Measurements from ENCODE around the gene ANKRD11. TPM values are rescaled to one million over a fixed set of nuclear protein-coding genes. Genes with fewer than 3 reads are reported as not detected.

The ANKRD11 gene
- total RNA-seq, 1 donor from 2014 or later, result 164 TPM

DNA sequence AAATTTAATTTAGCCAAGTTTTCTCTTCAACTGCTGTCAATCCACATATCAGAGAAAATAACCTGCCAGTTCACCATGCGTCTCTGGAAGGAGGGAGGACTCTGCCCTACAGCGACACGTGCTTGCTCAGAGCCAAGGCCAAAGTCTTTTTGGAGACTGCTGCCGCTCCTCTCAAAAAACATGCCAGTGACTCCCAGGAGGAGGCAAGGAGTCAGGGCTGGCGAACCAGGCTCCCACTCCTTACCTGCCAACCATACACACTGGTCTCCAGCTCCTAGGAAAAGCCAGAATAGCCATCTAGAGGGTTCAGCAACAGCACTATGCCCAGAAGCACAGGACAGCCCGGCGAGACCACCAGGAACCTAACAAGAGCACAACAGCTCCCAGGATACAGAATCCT lies 73.0 kb downstream of the ANKRD11 start:
- DNase-seq (ENCODE audit: low read depth, low spot score), result no peak
- Mint-ChIP-seq H3K4me1 (peaks cover 49% of the 10 kb centered on the region), H3K27me3 (ENCODE audit: low read depth) (no peaks in the 10 kb centered on the region), H3K27ac (ENCODE audit: unreplicated experiment) (no peak overlapping the region), H3K4me3 (no peak overlapping the region), H3K9me3 (no peaks in the 10 kb centered on the region), H3K36me3 (ENCODE audit: low read depth) (no peaks in the 10 kb centered on the region)
- TF ChIP-seq, protein P1, sequence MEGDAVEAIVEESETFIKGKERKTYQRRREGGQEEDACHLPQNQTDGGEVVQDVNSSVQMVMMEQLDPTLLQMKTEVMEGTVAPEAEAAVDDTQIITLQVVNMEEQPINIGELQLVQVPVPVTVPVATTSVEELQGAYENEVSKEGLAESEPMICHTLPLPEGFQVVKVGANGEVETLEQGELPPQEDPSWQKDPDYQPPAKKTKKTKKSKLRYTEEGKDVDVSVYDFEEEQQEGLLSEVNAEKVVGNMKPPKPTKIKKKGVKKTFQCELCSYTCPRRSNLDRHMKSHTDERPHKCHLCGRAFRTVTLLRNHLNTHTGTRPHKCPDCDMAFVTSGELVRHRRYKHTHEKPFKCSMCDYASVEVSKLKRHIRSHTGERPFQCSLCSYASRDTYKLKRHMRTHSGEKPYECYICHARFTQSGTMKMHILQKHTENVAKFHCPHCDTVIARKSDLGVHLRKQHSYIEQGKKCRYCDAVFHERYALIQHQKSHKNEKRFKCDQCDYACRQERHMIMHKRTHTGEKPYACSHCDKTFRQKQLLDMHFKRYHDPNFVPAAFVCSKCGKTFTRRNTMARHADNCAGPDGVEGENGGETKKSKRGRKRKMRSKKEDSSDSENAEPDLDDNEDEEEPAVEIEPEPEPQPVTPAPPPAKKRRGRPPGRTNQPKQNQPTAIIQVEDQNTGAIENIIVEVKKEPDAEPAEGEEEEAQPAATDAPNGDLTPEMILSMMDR (conservative IDR thresholded peaks at IDR 0.05), result no peak

DNA sequence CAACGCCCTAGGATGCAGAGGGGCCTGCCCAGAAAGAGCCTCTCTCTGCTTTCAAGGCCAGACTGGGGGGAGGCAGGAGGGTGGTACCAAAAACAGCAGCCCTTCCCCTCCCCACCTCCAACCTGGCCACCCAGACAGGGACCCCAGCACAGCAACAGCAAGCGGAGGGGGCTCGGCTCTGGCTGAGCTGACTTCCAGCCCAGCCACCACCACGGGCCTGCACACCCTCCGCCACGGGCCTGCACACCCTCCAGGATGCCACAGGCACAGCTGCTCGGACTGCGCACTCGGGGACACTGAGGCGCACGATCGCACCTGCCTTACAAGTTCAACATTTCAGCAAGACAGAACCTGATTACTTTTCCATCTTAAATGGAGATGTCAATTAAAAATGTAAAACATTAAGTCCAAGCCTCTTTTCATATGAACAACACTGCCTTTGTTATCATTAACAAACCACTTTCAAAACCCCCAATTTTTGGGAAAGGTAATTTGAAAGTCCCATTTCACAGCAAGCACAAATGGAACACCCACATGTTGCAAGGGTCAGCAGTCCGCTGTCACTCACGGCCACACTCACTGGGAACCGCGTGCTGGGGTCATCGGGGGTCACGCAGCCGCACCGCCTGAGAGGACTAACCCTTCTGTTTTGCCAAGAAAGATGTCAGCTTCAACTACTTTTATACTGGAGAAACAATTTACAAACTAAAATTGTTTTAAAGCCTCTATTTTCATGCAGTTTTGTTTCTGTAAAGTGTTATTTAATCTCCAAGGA lies 76.4 kb downstream of the ANKRD11 start:
- Mint-ChIP-seq H3K27ac (ENCODE audit: unreplicated experiment) (no peak overlapping the region), H3K36me3 (ENCODE audit: low read depth) (no peaks in the 10 kb centered on the region), H3K27me3 (ENCODE audit: low read depth) (no peaks in the 10 kb centered on the region), H3K9me3 (no peaks in the 10 kb centered on the region), H3K4me3 (peak overlapping the region; percentile 72), H3K4me1 (peaks cover 69% of the 10 kb centered on the region)
- DNase-seq (ENCODE audit: low read depth, low spot score), result peak; percentile 28
- TF ChIP-seq, protein P1 (conservative IDR thresholded peaks at IDR 0.05), result no peak

DNA sequence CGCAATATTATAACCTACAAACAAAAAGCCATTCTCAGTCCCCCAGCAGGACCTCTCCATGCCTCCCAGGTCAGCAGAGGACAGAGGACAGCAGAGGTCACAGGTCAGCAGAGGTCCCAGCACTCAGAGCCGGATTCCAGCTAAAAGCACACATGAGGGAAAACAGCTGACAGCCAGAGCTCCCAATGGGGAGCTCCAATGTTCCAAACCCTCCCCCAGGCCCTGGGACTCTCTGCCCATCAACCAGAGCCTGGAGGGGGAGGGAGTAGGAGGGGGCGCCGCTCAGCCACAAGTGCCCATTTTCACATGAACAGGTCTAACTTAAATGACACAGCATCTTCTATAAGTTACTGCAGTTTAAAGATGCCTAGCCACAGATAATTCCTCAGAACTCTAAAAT lies 77.5 kb downstream of the ANKRD11 start:
- H3K4me3 Mint-ChIP-seq, result peak overlapping the region; percentile 68
- H3K27me3 Mint-ChIP-seq (ENCODE audit: low read depth), result no peaks in the 10 kb centered on the region
- no peaks in the 10 kb centered on the region for H3K9me3 Mint-ChIP-seq
- peak; percentile 26 for DNase-seq (ENCODE audit: low read depth, low spot score)
- H3K36me3 Mint-ChIP-seq (ENCODE audit: low read depth), result no peaks in the 10 kb centered on the region
- TF ChIP-seq, protein P1 (conservative IDR thresholded peaks at IDR 0.05), result no peak
- no peak overlapping the region for H3K27ac Mint-ChIP-seq (ENCODE audit: unreplicated experiment)
- H3K4me1 Mint-ChIP-seq, result peaks cover 77% of the 10 kb centered on the region

DNA sequence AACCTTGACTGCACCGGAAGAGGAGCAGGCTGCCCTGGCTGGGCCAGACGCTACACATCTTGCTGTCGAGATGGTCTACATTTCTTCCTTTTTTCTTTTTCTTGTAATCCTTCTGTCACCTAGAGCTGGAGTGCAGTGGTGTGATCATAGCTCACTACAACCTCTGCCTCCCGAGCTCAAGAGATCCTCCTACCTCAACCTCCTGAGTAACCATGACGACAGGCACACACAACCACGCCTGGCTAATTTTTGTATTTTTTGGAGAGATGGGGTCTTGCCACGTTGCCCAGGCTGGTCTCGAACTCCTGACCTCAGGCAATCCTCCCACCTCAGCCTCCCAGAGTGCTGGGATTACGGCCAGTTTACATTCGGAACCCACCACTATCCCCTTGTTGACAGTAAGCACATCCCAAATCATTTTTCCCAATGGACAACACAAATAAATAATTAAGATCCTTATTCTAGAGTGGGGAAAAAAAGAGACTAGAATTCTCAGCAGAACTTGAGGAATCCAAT lies 79.0 kb downstream of the ANKRD11 start:
- DNase-seq (ENCODE audit: low read depth, low spot score), result no peak
- Mint-ChIP-seq H3K27me3 (ENCODE audit: low read depth) (no peaks in the 10 kb centered on the region), H3K4me3 (no peak overlapping the region), H3K27ac (ENCODE audit: unreplicated experiment) (no peak overlapping the region), H3K36me3 (ENCODE audit: low read depth) (no peaks in the 10 kb centered on the region), H3K4me1 (peaks cover 80% of the 10 kb centered on the region), H3K9me3 (no peaks in the 10 kb centered on the region)
- TF ChIP-seq, protein P1 (conservative IDR thresholded peaks at IDR 0.05), result no peak

DNA sequence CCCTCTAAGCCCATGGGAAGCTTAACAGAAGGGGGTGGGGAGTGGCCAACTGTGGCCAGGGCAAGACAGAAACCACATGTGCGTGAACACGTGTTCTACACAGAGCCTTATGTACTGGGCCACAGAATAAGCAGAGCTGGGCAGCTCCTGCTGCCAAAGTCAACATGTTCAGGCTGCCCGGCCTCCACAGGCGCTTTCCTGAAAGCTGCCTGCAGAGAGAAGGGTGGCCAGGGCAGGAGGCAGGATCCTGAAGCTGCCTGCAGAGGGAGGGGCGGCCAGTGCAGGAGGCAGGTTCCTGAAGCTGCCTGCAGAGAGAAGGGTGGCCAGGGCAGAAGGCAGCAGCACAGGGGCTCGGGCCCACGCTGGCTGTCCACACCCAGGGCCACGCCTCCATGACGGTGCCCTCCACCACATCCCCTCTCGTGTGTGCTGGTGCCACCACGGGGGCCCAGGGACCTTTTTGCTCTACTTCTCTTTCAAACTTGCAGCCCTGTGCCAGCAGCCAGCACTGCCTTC lies 79.5 kb downstream of the ANKRD11 start:
- Mint-ChIP-seq H3K4me3 (no peak overlapping the region), H3K27me3 (ENCODE audit: low read depth) (no peaks in the 10 kb centered on the region), H3K36me3 (ENCODE audit: low read depth) (no peaks in the 10 kb centered on the region), H3K4me1 (peaks cover 79% of the 10 kb centered on the region), H3K27ac (ENCODE audit: unreplicated experiment) (no peak overlapping the region), H3K9me3 (no peaks in the 10 kb centered on the region)
- TF ChIP-seq, protein P1 (conservative IDR thresholded peaks at IDR 0.05), result no peak
- DNase-seq (ENCODE audit: low read depth, low spot score), result no peak
